ENCODE measurements around the gene ROBO3.

ROBO3 gene

DNA sequence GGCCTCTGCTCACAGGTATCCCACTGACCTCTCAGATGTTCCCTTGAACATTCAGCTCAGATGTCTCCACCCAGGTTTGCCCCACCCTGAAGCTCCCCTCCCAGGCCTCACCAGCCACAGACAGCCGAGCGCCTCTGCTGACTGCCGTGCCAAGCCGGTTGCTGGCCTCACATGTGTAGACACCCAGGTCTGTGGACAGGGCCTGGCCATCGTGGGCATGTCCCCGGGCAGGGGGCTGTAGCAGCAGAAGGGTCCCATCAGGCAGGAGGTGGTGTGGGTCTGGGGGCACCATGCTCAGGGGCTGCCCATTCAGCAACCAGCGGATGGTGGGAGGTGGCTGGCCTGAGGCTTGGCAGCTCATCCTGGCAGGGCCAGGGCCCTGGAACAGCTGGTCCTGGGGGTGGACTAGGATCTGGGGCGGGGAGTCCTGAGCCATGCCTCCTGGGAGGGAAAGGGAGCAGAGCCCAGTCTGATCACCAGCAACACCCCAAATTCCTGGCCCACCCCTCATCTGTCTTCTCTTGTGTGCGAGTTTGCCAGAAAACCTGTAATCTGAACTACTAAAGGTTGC lies 31.7 kb downstream of the ROBO3 start:
- Mint-ChIP-seq H3K4me3 (no peak overlapping the region), H3K36me3 (ENCODE audit: low read depth) (no peaks in the 10 kb centered on the region), H3K9me3 (no peaks in the 10 kb centered on the region), H3K27ac (no peak overlapping the region), H3K4me1 (no peaks in the 10 kb centered on the region), H3K27me3 (peaks cover 14% of the 10 kb centered on the region)
- ATAC-seq (no peak), DNase-seq (no peak)

- peaks cover 14% of the 10 kb centered on the region for H3K27me3 Mint-ChIP-seq
- no peaks in the 10 kb centered on the region for H3K4me1 Mint-ChIP-seq
- H3K4me3 Mint-ChIP-seq, result no peak within 1 kb of the TSS
- DNase-seq, result no peak
- H3K27ac Mint-ChIP-seq, result no peak within 1 kb of the TSS
- ATAC-seq, result no peak
- H3K36me3 Mint-ChIP-seq (ENCODE audit: low read depth), result no peaks in the 10 kb centered on the region
- no peaks in the 10 kb centered on the region for H3K9me3 Mint-ChIP-seq
These were observed 32.5 kb downstream of the ROBO3 start, which contains the start of gene ROBO4 for GRCh38 chr11:124897674-124898262. TSS of gene ROBO4 (minus strand) at chr11:124897865. CDS start at chr11:124897795, 70 bp downstream.

DNA sequence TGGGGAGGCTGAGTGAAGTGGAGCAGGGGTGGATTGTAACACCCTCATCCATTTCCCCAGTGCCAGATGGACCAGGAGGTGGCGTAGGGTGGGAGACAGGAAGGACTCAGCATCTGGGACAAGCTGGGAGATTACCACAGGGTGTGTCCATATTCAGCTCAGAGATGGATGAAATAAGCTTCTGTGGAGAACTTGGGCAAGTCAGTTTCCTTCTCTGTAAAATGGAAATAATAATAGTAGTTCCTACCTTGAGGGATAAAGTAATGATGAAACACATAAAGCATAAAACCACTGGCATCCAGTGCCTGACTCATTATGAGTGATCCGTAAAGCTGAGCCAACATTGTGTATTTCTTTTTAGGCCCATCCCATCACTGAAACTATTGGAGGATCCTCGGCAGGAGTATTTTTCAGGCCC lies 33.0 kb downstream of the ROBO3 start:
- Mint-ChIP-seq H3K27me3 (peaks cover 14% of the 10 kb centered on the region), H3K36me3 (ENCODE audit: low read depth) (no peaks in the 10 kb centered on the region), H3K9me3 (no peaks in the 10 kb centered on the region), H3K4me1 (no peaks in the 10 kb centered on the region), H3K27ac (no peak overlapping the region), H3K4me3 (no peak overlapping the region)
- no peak for ATAC-seq
- DNase-seq, result no peak

DNA sequence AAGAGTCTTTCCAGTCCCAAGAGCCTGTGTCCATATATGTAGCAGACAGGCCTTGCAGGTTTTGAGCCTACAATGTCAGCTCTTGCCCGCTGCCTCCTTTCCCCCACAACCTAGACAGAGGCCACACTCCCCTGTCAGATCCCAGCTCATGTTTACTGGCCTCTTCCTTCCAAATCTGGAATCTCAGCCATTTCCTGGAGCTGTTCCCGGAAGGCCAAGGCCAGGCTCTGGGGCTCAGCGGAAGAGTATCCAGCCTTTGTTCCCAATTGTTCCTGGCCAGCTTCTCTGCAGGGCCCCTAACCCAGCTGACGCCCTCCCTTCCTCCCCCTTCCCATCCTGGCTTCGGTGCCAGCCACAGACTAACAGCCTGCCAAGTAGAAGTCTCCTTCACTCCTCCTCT lies 33.5 kb downstream of the ROBO3 start:
- Mint-ChIP-seq H3K4me3 (no peak overlapping the region), H3K27me3 (peaks cover 14% of the 10 kb centered on the region), H3K27ac (no peak overlapping the region), H3K4me1 (no peaks in the 10 kb centered on the region), H3K36me3 (ENCODE audit: low read depth) (no peaks in the 10 kb centered on the region), H3K9me3 (no peaks in the 10 kb centered on the region)
- ATAC-seq (no peak), DNase-seq (no peak)

DNA sequence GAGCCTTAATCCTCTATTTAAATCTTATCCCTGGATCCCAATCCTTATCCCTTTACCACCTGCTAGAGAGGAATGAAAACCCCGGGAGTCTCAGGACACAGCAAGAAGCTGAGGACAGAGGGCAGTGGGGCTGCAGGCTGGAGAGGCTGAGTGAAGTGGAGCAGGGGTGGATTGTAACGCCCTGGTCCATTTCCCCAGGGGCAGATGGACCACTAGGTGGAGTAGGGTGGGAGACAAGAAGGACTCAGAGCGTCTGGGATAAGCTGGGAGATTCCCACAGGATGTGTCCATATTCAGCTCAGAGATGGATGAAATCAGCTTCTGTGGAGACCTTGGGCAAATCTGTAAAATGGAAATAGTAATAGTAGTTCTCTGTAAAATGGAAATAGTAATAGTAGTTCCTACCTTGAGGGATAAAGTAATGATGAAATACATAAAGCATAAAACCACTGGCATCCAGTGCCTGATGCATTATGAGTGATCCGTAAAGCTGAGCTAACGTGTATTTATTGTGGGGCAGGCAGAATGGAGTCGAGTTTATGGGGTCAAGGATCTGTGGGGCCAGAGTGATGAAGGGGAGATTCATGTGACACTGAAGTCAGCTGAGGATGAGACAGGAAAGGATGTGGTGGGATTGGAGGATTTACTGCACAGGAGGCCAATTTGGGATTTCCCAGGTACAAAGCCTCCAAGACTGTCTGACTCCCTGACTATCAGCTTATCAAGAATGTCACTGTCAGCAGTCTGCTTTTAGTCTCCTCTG lies 34.3 kb downstream of the ROBO3 start:
- no peak for ATAC-seq
- Mint-ChIP-seq H3K27me3 (peaks cover 14% of the 10 kb centered on the region), H3K36me3 (ENCODE audit: low read depth) (no peaks in the 10 kb centered on the region), H3K9me3 (no peaks in the 10 kb centered on the region), H3K27ac (no peak overlapping the region), H3K4me1 (no peaks in the 10 kb centered on the region), H3K4me3 (no peak overlapping the region)
- no peak for DNase-seq

DNA sequence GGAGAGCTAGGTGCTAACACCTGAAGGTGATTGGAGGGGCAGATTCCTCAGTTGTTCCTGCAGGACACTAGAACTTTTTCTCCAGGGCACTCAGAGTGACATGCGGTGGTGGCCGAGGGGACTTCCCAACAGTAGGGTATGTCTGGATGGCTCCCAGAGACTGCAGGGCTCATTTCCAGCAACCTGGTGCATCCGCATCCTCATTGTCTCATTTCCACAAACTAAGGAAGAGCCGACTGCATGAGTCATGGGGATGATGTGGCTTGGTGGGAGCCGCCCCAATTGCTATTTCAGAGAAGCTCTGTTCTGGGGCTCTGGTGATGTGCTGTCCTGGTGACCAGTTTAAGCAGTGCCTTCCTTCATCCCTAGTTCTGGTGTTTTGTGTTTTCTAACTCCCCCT lies 35.2 kb downstream of the ROBO3 start:
- Mint-ChIP-seq H3K4me1 (no peaks in the 10 kb centered on the region), H3K27ac (no peak overlapping the region), H3K4me3 (no peak overlapping the region), H3K9me3 (no peaks in the 10 kb centered on the region), H3K27me3 (peaks cover 14% of the 10 kb centered on the region), H3K36me3 (ENCODE audit: low read depth) (no peaks in the 10 kb centered on the region)
- no peak for DNase-seq
- ATAC-seq, result no peak

DNA sequence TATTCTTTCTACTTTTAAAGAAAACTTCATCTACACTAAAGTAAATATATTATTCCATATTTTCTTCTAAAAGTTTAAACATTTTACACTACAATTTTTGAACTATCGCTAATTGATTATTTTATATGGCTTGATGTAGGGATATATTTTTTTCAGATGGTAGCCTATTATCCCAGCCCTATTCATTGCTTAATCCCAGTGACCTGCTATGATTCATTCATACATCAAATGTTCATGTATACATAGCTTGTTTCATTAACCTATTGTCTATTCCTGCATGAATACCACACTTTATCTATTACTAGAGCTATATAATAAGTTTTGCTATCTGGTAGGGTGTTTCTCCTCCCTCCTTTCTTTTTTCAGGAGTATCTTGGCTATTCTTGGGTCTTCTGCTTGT lies 37.4 kb downstream of the ROBO3 start:
- H3K9me3 Mint-ChIP-seq, result no peaks in the 10 kb centered on the region
- DNase-seq (no peak), ATAC-seq (no peak)
- H3K36me3 Mint-ChIP-seq (ENCODE audit: low read depth), result no peaks in the 10 kb centered on the region
- H3K4me1 Mint-ChIP-seq, result no peaks in the 10 kb centered on the region
- H3K4me3 Mint-ChIP-seq, result no peak overlapping the region
- H3K27ac Mint-ChIP-seq, result no peak overlapping the region
- peaks cover 16% of the 10 kb centered on the region for H3K27me3 Mint-ChIP-seq

- Mint-ChIP-seq H3K36me3 (ENCODE audit: low read depth) (peaks cover 3% of the 10 kb centered on the region), H3K4me1 (peaks cover 2% of the 10 kb centered on the region), H3K27ac (no peak overlapping the region), H3K9me3 (peaks cover 11% of the 10 kb centered on the region), H3K27me3 (peaks cover 1% of the 10 kb centered on the region), H3K4me3 (no peak overlapping the region)
- no peak for ATAC-seq
- DNase-seq, result no peak
These were observed 50.5 kb downstream of the ROBO3 start for GRCh38 chr11:124915541-124916369.

DNA sequence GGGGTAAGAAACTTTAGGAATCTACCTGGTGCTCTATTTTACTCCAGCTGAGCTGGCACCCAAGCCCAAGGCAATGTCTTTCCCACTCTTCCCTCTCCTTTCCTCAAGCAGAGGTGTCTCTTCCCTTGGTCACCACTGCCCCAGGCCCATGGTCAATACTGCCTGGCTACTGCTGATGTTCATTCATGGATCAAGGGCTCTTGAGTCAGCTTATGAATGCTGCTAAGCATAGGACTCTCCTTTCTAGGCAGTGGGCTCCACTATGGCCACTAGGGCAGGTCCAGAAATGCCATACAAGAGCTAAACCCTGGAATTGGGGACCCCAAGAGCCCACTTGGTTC lies 51.1 kb downstream of the ROBO3 start:
- Mint-ChIP-seq H3K4me1 (peaks cover 3% of the 10 kb centered on the region), H3K4me3 (no peak overlapping the region), H3K36me3 (ENCODE audit: low read depth) (peaks cover 3% of the 10 kb centered on the region), H3K27me3 (peaks cover 1% of the 10 kb centered on the region), H3K9me3 (peaks cover 11% of the 10 kb centered on the region), H3K27ac (no peak overlapping the region)
- no peak for ATAC-seq
- no peak for DNase-seq

- Mint-ChIP-seq H3K36me3 (ENCODE audit: low read depth) (no peaks in the 10 kb centered on the region), H3K27ac (no peak overlapping the region), H3K9me3 (peaks cover 4% of the 10 kb centered on the region), H3K4me1 (peaks cover 5% of the 10 kb centered on the region), H3K27me3 (peaks cover 4% of the 10 kb centered on the region), H3K4me3 (no peak overlapping the region)
- no peak for DNase-seq
- no peak for ATAC-seq
These were observed 51.9 kb downstream of the ROBO3 start for GRCh38 chr11:124917115-124917637.

- Mint-ChIP-seq H3K27me3 (peaks cover 4% of the 10 kb centered on the region), H3K9me3 (no peaks in the 10 kb centered on the region), H3K27ac (no peak within 1 kb of the TSS), H3K4me3 (no peak within 1 kb of the TSS), H3K36me3 (ENCODE audit: low read depth) (no peaks in the 10 kb centered on the region), H3K4me1 (peaks cover 16% of the 10 kb centered on the region)
- DNase-seq (no peak), ATAC-seq (no peak)
These were observed 53.7 kb downstream of the ROBO3 start, which contains the start of gene HEPN1 for GRCh38 chr11:124918950-124919349. TSS of gene HEPN1 (plus strand) at chr11:124919250.

DNA sequence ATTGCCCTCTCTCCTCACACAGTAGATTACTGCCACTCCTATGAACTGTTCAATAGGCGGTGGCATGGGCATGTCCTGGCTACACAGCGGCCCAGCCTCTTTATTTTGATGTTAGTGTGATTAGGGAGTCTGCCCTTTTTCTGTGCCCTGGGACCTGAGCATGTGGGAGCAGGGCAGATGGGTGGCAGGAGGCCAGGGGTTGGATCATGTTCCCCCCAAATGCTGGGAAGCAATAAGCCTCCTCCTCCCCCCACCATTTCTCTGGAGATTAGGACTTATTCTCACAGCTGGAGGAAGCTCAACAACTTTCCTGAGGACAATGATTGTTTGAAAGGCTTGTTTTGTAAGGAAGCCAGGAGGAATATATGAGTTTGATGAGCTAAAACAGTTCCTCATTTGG lies 54.7 kb downstream of the ROBO3 start:
- Mint-ChIP-seq H3K4me1 (peaks cover 16% of the 10 kb centered on the region), H3K4me3 (no peak overlapping the region), H3K9me3 (no peaks in the 10 kb centered on the region), H3K27me3 (peaks cover 4% of the 10 kb centered on the region), H3K36me3 (ENCODE audit: low read depth) (no peaks in the 10 kb centered on the region), H3K27ac (no peak overlapping the region)
- DNase-seq (no peak), ATAC-seq (no peak)

DNA sequence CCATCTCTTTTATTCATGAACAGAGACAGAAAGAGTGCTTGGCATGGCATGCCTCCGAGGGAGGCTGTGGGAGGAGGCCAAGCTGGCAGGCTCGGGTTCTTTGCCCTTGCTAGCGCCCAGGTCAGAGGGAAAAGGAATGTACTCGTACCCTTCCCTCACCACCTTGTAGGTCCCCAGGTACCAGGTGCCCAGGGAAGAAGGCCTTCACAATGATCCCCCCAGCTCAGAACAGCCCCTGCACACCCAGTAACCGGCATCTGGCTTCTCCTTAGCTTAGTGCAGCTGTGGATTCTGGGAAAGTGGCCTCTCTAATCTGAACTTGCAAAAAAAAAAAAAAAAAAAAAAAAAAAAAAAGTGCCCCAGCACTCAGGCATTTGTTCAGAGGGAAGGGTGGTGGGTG lies 55.1 kb downstream of the ROBO3 start:
- Mint-ChIP-seq H3K36me3 (ENCODE audit: low read depth) (no peaks in the 10 kb centered on the region), H3K27ac (no peak overlapping the region), H3K9me3 (no peaks in the 10 kb centered on the region), H3K4me3 (peak overlapping the region; percentile 34), H3K4me1 (peaks cover 16% of the 10 kb centered on the region), H3K27me3 (peaks cover 4% of the 10 kb centered on the region)
- DNase-seq (no peak), ATAC-seq (no peak)

- peak overlapping the region; percentile 46 for H3K27ac Mint-ChIP-seq
- peak; percentile 82 for DNase-seq
- ATAC-seq, result peak; percentile 72
- H3K4me3 Mint-ChIP-seq, result peak overlapping the region; percentile 34
- H3K36me3 Mint-ChIP-seq (ENCODE audit: low read depth), result no peaks in the 10 kb centered on the region
- H3K4me1 Mint-ChIP-seq, result peaks cover 16% of the 10 kb centered on the region
- H3K27me3 Mint-ChIP-seq, result peaks cover 4% of the 10 kb centered on the region
- no peaks in the 10 kb centered on the region for H3K9me3 Mint-ChIP-seq
These were observed 55.8 kb downstream of the ROBO3 start for GRCh38 chr11:124920870-124921609.
